Esophagus squamous epithelium (tissue), 5 donors: ENCODE results near the gene FCSK. TPM values are rescaled to one million over a fixed set of nuclear protein-coding genes. Genes with fewer than 3 reads are reported as not detected.

ENCODE experiments used
- DNase-seq: peaks from one replicate; lab custom pipeline; 2025; lab: John Stamatoyannopoulos, UW
- H3K27ac ChIP-seq, 4 donors: fragments of 200-600 bp; sonication (generic); one replicate each; pipeline ENCODE4 v1.5.1; 2016 to 2019; ENCODE audit warnings: mild to moderate bottlenecking in 1 of 4
- H3K27me3 ChIP-seq, 4 donors: fragments of 200-600 bp; sonication (generic); 1 replicate in 3 of 4; 2 replicates in 1 of 4; pipeline versions ENCODE4 v1.5.1 to v1.6.0; 2017 to 2021; ENCODE audit warnings: antibody characterized with exemption in 1 of 4
- H3K36me3 ChIP-seq, 3 donors: fragments of 200-600 bp; sonication (generic); one replicate each; pipeline ENCODE4 v1.5.1; 2016 to 2019
- H3K4me1 ChIP-seq, 3 donors: fragments of 200-600 bp; sonication (generic); one replicate each; pipeline ENCODE4 v1.5.1; 2017 to 2019
- H3K4me3 ChIP-seq, 4 donors: fragments of 200-600 bp; sonication (generic); 1 replicate in 3 of 4; 2 replicates in 1 of 4; pipeline ENCODE4 v1.5.1; 2016 to 2019; ENCODE audit warnings: mild to moderate bottlenecking in 2 of 4, moderate library complexity in 1 of 4
- H3K9me3 ChIP-seq, 3 donors: fragments of 200-600 bp; sonication (generic); one replicate each; pipeline ENCODE4 v1.5.1; 2016 to 2019
- POLR2A ChIP-seq, 4 donors: fragments of 450-650 bp; IDR thresholded peaks; one replicate each; pipeline ENCODE4 v1.6.1; 2017; ENCODE audit warnings: antibody characterized with exemption in 4 of 4, mild to moderate bottlenecking in 4 of 4, moderate library complexity in 3 of 4
- WGBS, 2 donors: methylation state at CpG; one replicate each; pipeline ENCODE4 v1.1.5; 2018; 5-methylcytosine and 5-hydroxymethylcytosine counted together
- intact Hi-C: fragments of 100-400 bp; cut with DNase I; formaldehyde crosslinking; loops from one replicate; pipeline ENCODE4 v1.15.0; 2022
- total RNA-seq, 4 donors: library from RNA; depleted of rRNA; stranded (reverse); fragments of >200 nt; gene quantifications; one replicate each; pipeline ENCODE4 v1.1.0, GENCODE V29; 2016
- TF ChIP-seq, protein P1 (sequence below), 6 experiments: fragments of 450-650 bp in 4 of 6; fragments of 200-600 bp in 2 of 6; sonication (generic) in 2 of 6; IDR thresholded peaks; one replicate each; pipeline ENCODE4 v1.5.1; 2016 to 2019; ENCODE audit warnings: antibody characterized with exemption in 6 of 6, mild to moderate bottlenecking in 4 of 6, moderate library complexity in 4 of 6
- donor health status: DM: yes; HTN: yes; CAD: no.

Gene FCSK
- total RNA-seq, 4 donors from 2014 or later: 10.2 to 13.0 (median 11.0) TPM

GRCh38 chr16:70510216-70510615, 55.8 kb downstream of the FCSK start:
- Histone ChIP-seq H3K4me3 (no peak overlapping the region), H3K27ac (no peak overlapping the region), H3K4me1 (no peaks in the 10 kb centered on the region), H3K9me3 (no peaks in the 10 kb centered on the region), H3K27me3 (no peaks in the 10 kb centered on the region), H3K36me3 (peaks cover 15 to 100% (median 62%) of the 10 kb centered on the region in 3 donors)
- intact Hi-C loops: loop anchor here (10.0 kb wide), 1 partner anchor 155 kb away; no protein-coding TSS in a partner anchor
- TF ChIP-seq, protein P1, sequence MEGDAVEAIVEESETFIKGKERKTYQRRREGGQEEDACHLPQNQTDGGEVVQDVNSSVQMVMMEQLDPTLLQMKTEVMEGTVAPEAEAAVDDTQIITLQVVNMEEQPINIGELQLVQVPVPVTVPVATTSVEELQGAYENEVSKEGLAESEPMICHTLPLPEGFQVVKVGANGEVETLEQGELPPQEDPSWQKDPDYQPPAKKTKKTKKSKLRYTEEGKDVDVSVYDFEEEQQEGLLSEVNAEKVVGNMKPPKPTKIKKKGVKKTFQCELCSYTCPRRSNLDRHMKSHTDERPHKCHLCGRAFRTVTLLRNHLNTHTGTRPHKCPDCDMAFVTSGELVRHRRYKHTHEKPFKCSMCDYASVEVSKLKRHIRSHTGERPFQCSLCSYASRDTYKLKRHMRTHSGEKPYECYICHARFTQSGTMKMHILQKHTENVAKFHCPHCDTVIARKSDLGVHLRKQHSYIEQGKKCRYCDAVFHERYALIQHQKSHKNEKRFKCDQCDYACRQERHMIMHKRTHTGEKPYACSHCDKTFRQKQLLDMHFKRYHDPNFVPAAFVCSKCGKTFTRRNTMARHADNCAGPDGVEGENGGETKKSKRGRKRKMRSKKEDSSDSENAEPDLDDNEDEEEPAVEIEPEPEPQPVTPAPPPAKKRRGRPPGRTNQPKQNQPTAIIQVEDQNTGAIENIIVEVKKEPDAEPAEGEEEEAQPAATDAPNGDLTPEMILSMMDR (IDR thresholded peaks at IDR 0.05): no peak
- TF ChIP-seq POLR2A (IDR thresholded peaks at IDR 0.05): no peak
- WGBS, 2 donors: 90 to 98% methylated on average over 2 to 3 of the region's 3 CpGs
- no peak for DNase-seq

DNA sequence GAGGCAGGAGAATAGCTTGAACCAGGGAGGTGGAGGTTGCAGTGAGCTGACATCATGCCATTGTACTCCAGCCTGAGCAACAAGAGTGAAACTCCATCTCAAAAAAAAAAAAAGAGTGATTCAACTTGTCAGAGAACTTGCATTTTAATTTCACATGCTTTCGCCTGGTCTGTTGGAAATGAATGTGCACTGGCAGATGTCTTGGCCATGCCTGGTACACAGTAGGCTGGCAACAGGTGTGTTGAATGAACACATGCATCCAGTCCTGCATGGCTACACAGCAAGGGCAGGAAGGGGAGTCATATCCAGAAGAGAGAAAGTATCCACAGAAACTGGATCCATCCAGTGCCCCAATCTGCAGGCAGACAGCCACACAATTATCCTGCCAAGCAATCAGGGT, 57.4 kb downstream of the FCSK start:
- intact Hi-C loops: loop anchor here (10.0 kb wide), 1 partner anchor 157 kb away; no protein-coding TSS in a partner anchor
- Histone ChIP-seq H3K4me3 (no peak overlapping the region), H3K9me3 (no peaks in the 10 kb centered on the region), H3K4me1 (no peaks in the 10 kb centered on the region), H3K36me3 (peaks cover 17 to 100% (median 63%) of the 10 kb centered on the region in 3 donors), H3K27ac (no peak overlapping the region), H3K27me3 (no peaks in the 10 kb centered on the region)
- no peak for DNase-seq
- 69 to 100% methylated on average over 1 of the region's 1 CpG for WGBS, 2 donors
- TF ChIP-seq, protein P1 (IDR thresholded peaks at IDR 0.05): no peak
- no peak for TF ChIP-seq POLR2A (IDR thresholded peaks at IDR 0.05)

GRCh38 chr16:70512456-70512855, 58.1 kb downstream of the FCSK start:
- Histone ChIP-seq H3K27me3 (no peaks in the 10 kb centered on the region), H3K9me3 (no peaks in the 10 kb centered on the region), H3K27ac (no peak overlapping the region), H3K4me1 (no peaks in the 10 kb centered on the region), H3K36me3 (peaks cover 18 to 100% (median 63%) of the 10 kb centered on the region in 3 donors), H3K4me3 (no peak overlapping the region)
- TF ChIP-seq POLR2A (IDR thresholded peaks at IDR 0.05): no peak
- TF ChIP-seq, protein P1 (IDR thresholded peaks at IDR 0.05): no peak
- intact Hi-C loops: loop anchor here (10.0 kb wide), 1 partner anchor 158 kb away; no protein-coding TSS in a partner anchor
- WGBS, 2 donors: 70 to 83% methylated on average over 5 of the region's 5 CpGs
- no peak for DNase-seq

DNA sequence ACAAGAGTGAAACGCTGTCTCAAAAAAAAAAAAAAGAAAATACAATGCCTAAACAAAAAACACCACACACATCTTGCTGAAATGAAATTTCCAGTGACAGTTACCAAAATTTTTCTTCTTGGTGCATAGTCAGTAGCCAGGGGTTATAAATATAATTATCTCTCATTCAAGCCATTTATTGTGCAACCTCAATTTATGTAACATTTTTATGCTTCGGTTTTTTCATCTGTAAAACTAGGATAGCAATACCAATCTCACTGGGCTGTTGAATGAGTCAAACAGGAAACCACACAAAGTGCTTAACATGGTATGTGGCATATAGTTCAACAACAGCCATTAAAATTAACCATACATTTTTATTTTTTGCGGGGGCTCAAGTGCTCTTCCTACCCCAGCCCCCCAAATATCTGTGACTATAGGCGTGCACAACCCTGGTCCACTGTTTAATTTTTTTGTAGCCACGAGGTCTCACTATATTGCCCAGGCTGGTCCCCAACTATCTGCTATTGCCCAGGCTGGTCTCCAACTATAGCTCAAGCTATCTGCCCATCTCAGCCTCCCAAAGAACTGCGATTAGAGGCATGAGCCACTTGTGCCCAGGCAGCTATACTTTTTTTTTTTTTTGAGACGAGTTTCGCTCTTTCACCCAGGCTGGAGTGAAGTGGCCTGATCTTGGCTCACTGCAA, 66.4 kb downstream of the FCSK start:
- no peak for DNase-seq
- WGBS, 2 donors: 69 to 73% methylated on average over 8 of the region's 8 CpGs
- Histone ChIP-seq H3K36me3 (peaks cover 3 to 40% (median 13%) of the 10 kb centered on the region in 3 donors), H3K4me3 (no peak overlapping the region), H3K9me3 (no peaks in the 10 kb centered on the region), H3K4me1 (peaks cover 5 to 33% (median 19%) of the 10 kb centered on the region in 3 donors), H3K27me3 (no peaks in the 10 kb centered on the region), H3K27ac (no peak overlapping the region)
- TF ChIP-seq POLR2A (IDR thresholded peaks at IDR 0.05): no peak
- TF ChIP-seq, protein P1 (IDR thresholded peaks at IDR 0.05): no peak
- intact Hi-C loops: loop anchor here (5.0 kb wide), 1 partner anchor 137 kb away; no protein-coding TSS in a partner anchor
